H1 (cell line): Measurements from ENCODE around the gene LRRC15. TPM values are rescaled to one million over a fixed set of nuclear protein-coding genes. Genes with fewer than 3 reads are reported as not detected.

Experiments
- CTCF ChIA-PET: fragments of 300-600 bp; sonication (Branson Sonifier 250); formaldehyde crosslinking; loops from one replicate; lab custom pipeline; 2021; ENCODE audit not compliant: partially characterized antibody; lab: Charles Lee
- POLR2A ChIA-PET: fragments of 300-600 bp; sonication (Branson Sonifier 250); formaldehyde crosslinking; loops from one replicate; lab custom pipeline; 2021; ENCODE audit warnings: inconsistent platforms; ENCODE audit not compliant: partially characterized antibody; lab: Charles Lee
- DNase-seq, 2 experiments: peaks; one replicate each; pipeline versions ENCODE4 v3.0.0 to v3.0.0-alpha.2; 2010 to 2022; ENCODE audit warnings: low spot score in 2 of 2, low read depth in 1 of 2, mixed read lengths in 1 of 2
- FAIRE-seq: peaks from 2 replicates; lab custom pipeline; 2011; peaks lifted over from hg19 to GRCh38; lab: Jason Lieb, UNC
- H2AFZ ChIP-seq: 2 replicates; pipeline ENCODE4 v1.8.1; 2012; ENCODE audit warnings: low read length, inconsistent platforms
- H2AK5ac ChIP-seq: 2 replicates; pipeline ENCODE4 v1.6.1; 2013; ENCODE audit warnings: low read depth, low read length
- H2BK120ac ChIP-seq: replicated peaks from 2 replicates; pipeline ENCODE3; 2013; ENCODE audit warnings: low read depth, low read length, inconsistent platforms
- H2BK12ac ChIP-seq: 2 replicates; pipeline ENCODE4 v1.6.1; 2013; ENCODE audit warnings: low read depth, low read length
- H2BK15ac ChIP-seq: 2 replicates; pipeline ENCODE4 v1.6.1; 2013; ENCODE audit warnings: low read length
- H2BK20ac ChIP-seq: 2 replicates; pipeline ENCODE4 v1.6.1; 2013; ENCODE audit warnings: low read length
- H2BK5ac ChIP-seq: 2 replicates; pipeline ENCODE4 v1.6.1; 2013; ENCODE audit warnings: low read depth, low read length
- H3K14ac ChIP-seq: 2 replicates; pipeline ENCODE4 v1.6.1; 2013; ENCODE audit warnings: inconsistent platforms; ENCODE audit not compliant: insufficient read length
- H3K18ac ChIP-seq: 2 replicates; pipeline ENCODE4 v1.6.1; 2013; ENCODE audit warnings: low read length; ENCODE audit errors: extremely low read depth
- H3K23ac ChIP-seq: 2 replicates; pipeline ENCODE4 v1.6.1; 2013; ENCODE audit warnings: inconsistent platforms; ENCODE audit not compliant: insufficient read length
- H3K23me2 ChIP-seq: 2 replicates; pipeline ENCODE4 v1.6.1; 2013; ENCODE audit warnings: low read depth, low read length
- H3K27ac ChIP-seq: 2 replicates; pipeline ENCODE4 v1.6.1; 2011; ENCODE audit warnings: low read depth, low read length, inconsistent platforms
- H3K27me3 ChIP-seq, 4 experiments: replicated peaks in 1 of 4; 1 replicate in 1 of 4; 2 replicates in 3 of 4; pipeline versions ENCODE4 v1.6.1 to v1.8.1; 2011 to 2013; ENCODE audit warnings: low read length in 3 of 4, mild to moderate bottlenecking in 3 of 4, inconsistent platforms in 2 of 4, mixed read lengths in 2 of 4, moderate library complexity in 1 of 4; ENCODE audit not compliant: control insufficient read depth in 3 of 4, insufficient read depth in 3 of 4; ENCODE audit errors: extremely low read depth in 1 of 4
- H3K36me3 ChIP-seq, 4 experiments: 2 replicates each; pipeline versions ENCODE4 v1.6.1 to v1.8.1; 2011 to 2013; ENCODE audit warnings: mild to moderate bottlenecking in 4 of 4, low read length in 3 of 4, moderate library complexity in 2 of 4, control low read depth in 1 of 4, inconsistent platforms in 1 of 4; ENCODE audit not compliant: insufficient read depth in 4 of 4, control insufficient read depth in 2 of 4
- H3K4ac ChIP-seq: replicated peaks from 2 replicates; pipeline ENCODE3; 2013; ENCODE audit warnings: low read length, low read depth, mixed read lengths, inconsistent platforms; ENCODE audit not compliant: insufficient read length
- H3K4me1 ChIP-seq, 4 experiments: replicated peaks in 1 of 4; 1 replicate in 1 of 4; 2 replicates in 3 of 4; pipeline versions ENCODE4 v1.6.1 to v1.8.1; 2011 to 2013; ENCODE audit warnings: low read length in 3 of 4, inconsistent platforms in 2 of 4, mixed read lengths in 1 of 4; ENCODE audit not compliant: insufficient read depth in 4 of 4, control insufficient read depth in 3 of 4
- H3K4me2 ChIP-seq, 2 experiments: 2 replicates each; pipeline versions ENCODE4 v1.6.1 to v1.8.1; 2011 to 2013; ENCODE audit warnings: low read depth in 2 of 2, low read length in 2 of 2, control low read depth in 1 of 2, inconsistent platforms in 1 of 2, mild to moderate bottlenecking in 1 of 2; ENCODE audit not compliant: insufficient read depth in 1 of 2
- H3K4me3 ChIP-seq, 4 experiments: fragments of 200-600, 300-600 bp in 1 of 4; sonication (generic), shearing (Covaris generic), sonication (Bioruptor Twin) in 1 of 4; 2 replicates each; pipeline versions ENCODE4 v1.5.1 to v1.8.1; 2011 to 2016; ENCODE audit warnings: low read length in 4 of 4, low read depth in 3 of 4, control low read depth in 2 of 4, inconsistent platforms in 2 of 4, mild to moderate bottlenecking in 2 of 4, mixed read lengths in 1 of 4, moderate library complexity in 1 of 4; ENCODE audit not compliant: insufficient read depth in 2 of 4; ENCODE audit errors: extremely low read depth in 1 of 4
- H3K56ac ChIP-seq: replicated peaks from 2 replicates; pipeline ENCODE3; 2013; ENCODE audit warnings: low read depth, mild to moderate bottlenecking, mixed read lengths, low read length, inconsistent platforms; ENCODE audit not compliant: insufficient read length
- H3K79me1 ChIP-seq: 2 replicates; pipeline ENCODE4 v1.6.1; 2013; ENCODE audit warnings: low read depth, low read length, control low read depth
- H3K79me2 ChIP-seq, 2 experiments: 2 replicates each; pipeline versions ENCODE4 v1.6.1 to v1.8.1; 2012 to 2013; ENCODE audit warnings: low read length in 2 of 2, mild to moderate bottlenecking in 2 of 2, inconsistent platforms in 1 of 2; ENCODE audit not compliant: insufficient read depth in 2 of 2, control insufficient read depth in 1 of 2
- H3K9ac ChIP-seq, 4 experiments: replicated peaks in 1 of 4; 1 replicate in 1 of 4; 2 replicates in 3 of 4; pipeline versions ENCODE4 v1.6.1 to v1.8.1; 2011 to 2013; ENCODE audit warnings: low read depth in 3 of 4, low read length in 3 of 4, control low read depth in 2 of 4, mild to moderate bottlenecking in 2 of 4, moderate library complexity in 2 of 4, inconsistent platforms in 1 of 4; ENCODE audit errors: extremely low read depth in 1 of 4
- H3K9me3 ChIP-seq, 2 experiments: 2 replicates each; pipeline versions ENCODE4 v1.6.1 to v1.8.1; 2012 to 2013; ENCODE audit warnings: mild to moderate bottlenecking in 2 of 2, moderate library complexity in 2 of 2, control low read depth in 1 of 2, inconsistent platforms in 1 of 2, low read depth in 1 of 2, low read length in 1 of 2, mixed read lengths in 1 of 2; ENCODE audit not compliant: insufficient read depth in 2 of 2
- H4K20me1 ChIP-seq, 2 experiments: replicated peaks in 1 of 2; 2 replicates each; pipeline versions ENCODE3 to v1.8.1; 2011 to 2013; ENCODE audit warnings: inconsistent platforms in 2 of 2, low read length in 2 of 2, mild to moderate bottlenecking in 1 of 2; ENCODE audit not compliant: insufficient read depth in 2 of 2, control insufficient read depth in 1 of 2
- H4K5ac ChIP-seq: 2 replicates; pipeline ENCODE4 v1.6.1; 2013; ENCODE audit warnings: low read length, low read depth, mixed read lengths, inconsistent platforms; ENCODE audit not compliant: insufficient read length
- H4K8ac ChIP-seq: 2 replicates; pipeline ENCODE4 v1.8.0; 2013; ENCODE audit warnings: mild to moderate bottlenecking, moderate library complexity, low read length, inconsistent platforms; ENCODE audit not compliant: insufficient read depth; ENCODE audit errors: extremely low read depth
- H4K91ac ChIP-seq: replicated peaks from 2 replicates; pipeline ENCODE3; 2013; ENCODE audit warnings: low read length, mixed read lengths, inconsistent platforms; ENCODE audit not compliant: insufficient read length
- CEBPB ChIP-seq: IDR thresholded peaks from 2 replicates; pipeline ENCODE4 v1.6.1; 2012; ENCODE audit warnings: low read depth, low read length
- JUN ChIP-seq: IDR thresholded peaks from 2 replicates; pipeline ENCODE4 v1.6.1; 2011; ENCODE audit warnings: low read depth, mild to moderate bottlenecking, improper control_type of control experiment, low read length
- PHF8 ChIP-seq: fragments of 200-600 bp; sonication (generic); conservative IDR thresholded peaks from 2 replicates; pipeline ENCODE4 v1.7.1; 2012; ENCODE audit warnings: low read depth, mild to moderate bottlenecking, inconsistent platforms, low read length, moderate library complexity
- RNF2 ChIP-seq: fragments of 200-900, 300-1000 bp; sonication (generic); IDR thresholded peaks from 2 replicates; pipeline ENCODE4 v1.7.1; 2016; ENCODE audit warnings: borderline replicate concordance, low read depth, mild to moderate bottlenecking, antibody characterized with exemption, low read length; ENCODE audit not compliant: poor library complexity, severe bottlenecking; ENCODE audit errors: missing control alignments
- SIN3A ChIP-seq, 2 experiments: IDR thresholded peaks in 1 of 2; conservative IDR thresholded peaks in 1 of 2; 2 replicates each; pipeline ENCODE4 v1.6.1; 2011 to 2012; ENCODE audit warnings: low read length in 2 of 2, improper control_type of control experiment in 1 of 2, low read depth in 1 of 2, mild to moderate bottlenecking in 1 of 2
- SIX5 ChIP-seq: IDR thresholded peaks from 2 replicates; pipeline ENCODE4 v1.6.1; 2011; ENCODE audit warnings: mild to moderate bottlenecking, low read depth, low read length
- SRF ChIP-seq: IDR thresholded peaks from 2 replicates; pipeline ENCODE4 v1.6.1; 2011; ENCODE audit warnings: mild to moderate bottlenecking, low read depth, low read length, moderate library complexity
- TAF1 ChIP-seq: IDR thresholded peaks from 2 replicates; pipeline ENCODE4 v1.6.1; 2011; ENCODE audit warnings: mild to moderate bottlenecking, low read depth, low read length
- TBP ChIP-seq: IDR thresholded peaks from 2 replicates; pipeline ENCODE4 v1.6.1; 2011; ENCODE audit warnings: low read depth, low read length, improper control_type of control experiment
- WGBS, 2 experiments: shearing (Covaris generic) in 1 of 2; methylation state at CpG; one replicate each; pipeline versions ENCODE4 v1.1.6 to v1.1.7; 2013 to 2015; ENCODE audit warnings: low lambda C conversion rate in 2 of 2, mixed read lengths in 2 of 2, inconsistent platforms in 1 of 2, low coverage in 1 of 2, missing lambda C conversion rate in 1 of 2; ENCODE audit not compliant: insufficient replicate concordance in 2 of 2, insufficient coverage in 1 of 2, insufficient read length in 1 of 2; ENCODE audit errors: extremely low coverage in 1 of 2, missing lambda C conversion rate in 1 of 2; 5-methylcytosine and 5-hydroxymethylcytosine counted together
- long read RNA-seq, 2 experiments: library from RNA in 1 of 2; library from capped mRNA in 1 of 2; stranded (forward); transcript quantifications; one replicate each; pipeline ENCODE4 v2.0.0, GENCODE V29; 2021; ENCODE audit warnings: inconsistent platforms in 1 of 2
- polyA minus RNA-seq, 3 experiments: library from RNA; depleted of rRNA, polyadenylated mRNA; stranded (reverse); fragments of >200 nt; gene quantifications; 1 replicate in 2 of 3; 2 replicates in 1 of 3; pipeline ENCODE4 v1.2.3, GENCODE V29; 2011
- polyA plus RNA-seq, 7 experiments: library from polyadenylated mRNA; depleted of rRNA in 3 of 7; stranded (reverse) in 5 of 7; unstranded in 2 of 7; fragments of >200 nt in 5 of 7; fragments of 200-250 nt in 2 of 7; gene quantifications; 1 replicate in 5 of 7; 2 replicates in 1 of 7; 4 replicates in 1 of 7; pipeline versions ENCODE4 v1.2.1 to v1.2.3, GENCODE V29; 2011 to 2013; ENCODE audit warnings: missing spikeins in 2 of 7, mixed read lengths in 2 of 7
- total RNA-seq: library from RNA; stranded (reverse); fragmentation: NEBNext Ultra II Directional; extraction: Animal tissue kit (Norgen Biotek cat#: 25700); gene quantifications from 2 replicates; pipeline ENCODE4 v1.2.1, GENCODE V29; 2021

The LRRC15 gene
- total RNA-seq: 0.37 and 0.40 TPM in 2 replicates
- polyA plus RNA-seq (2011; rRNA removed): 0.15 and 0.17 TPM in 2 replicates
- 0.08 TPM for polyA plus RNA-seq (2011; cell fraction: cytosol; rRNA removed)
- 0.19 TPM for polyA plus RNA-seq (2011; cell fraction: nucleus; rRNA removed)
- 0.11 to 0.16 TPM (median 0.16 TPM) in 3 of 4 replicates, not detected in the other for polyA plus RNA-seq (2012, experiment 1 of 2)
- 0.07 TPM for polyA plus RNA-seq (2012, experiment 2 of 2)
- polyA plus RNA-seq (2013, experiment 1 of 2): 0.34 TPM
- 0.42 TPM for polyA plus RNA-seq (2013, experiment 2 of 2)
- polyA minus RNA-seq (2011; rRNA and poly(A)+ RNA removed): 0.17 and 0.32 TPM in 2 replicates
- not detected for polyA minus RNA-seq (2011; cell fraction: cytosol; rRNA and poly(A)+ RNA removed)
- polyA minus RNA-seq (2011; cell fraction: nucleus; rRNA and poly(A)+ RNA removed): 0.10 TPM
- long read RNA-seq, experiment 1: 0 reads
- long read RNA-seq, experiment 2: 0 reads

- Histone ChIP-seq H4K91ac (peak within 1 kb of the TSS; percentile 33), H3K4me1 (peaks cover 3 to 20% (median 10%) of the 10 kb centered on the region in 4 experiments), H2AK5ac (peak within 1 kb of the TSS; percentile 60; the same call in 1 of the 2 replicates), H3K4ac (no peak within 1 kb of the TSS), H2BK15ac (peak within 1 kb of the TSS; percentile 92; the same call in 1 of the 2 replicates), H3K36me3 (no peaks in the 10 kb centered on the region), H3K27ac (no peak within 1 kb of the TSS), H3K23me2 (peaks cover 2% of the 10 kb centered on the region; the same call in 1 of the 2 replicates), H3K56ac (no peak within 1 kb of the TSS), H4K8ac (peak within 1 kb of the TSS; percentile 64; the same call in 1 of the 2 replicates), H3K27me3 (peaks cover 0 to 10% (median 2%) of the 10 kb centered on the region in 4 experiments; a peak in 4 of 7 replicates), H3K79me1 (no peaks in the 10 kb centered on the region), H2BK12ac (peak within 1 kb of the TSS; percentile 43; the same call in 1 of the 2 replicates), H3K9me3 (no peaks in the 10 kb centered on the region), H2AFZ (0 out of 2 replicates have a peak within 1 kb of the TSS, but pooled peaks have one; percentile 2), H3K79me2 (no peaks in the 10 kb centered on the region), H3K4me3 (peak within 1 kb of the TSS; percentile 6 to 40 (median 22); a peak in 5 of 8 replicates), H4K5ac (no peak within 1 kb of the TSS), H2BK5ac (no peak within 1 kb of the TSS), H3K9ac (no peak within 1 kb of the TSS; a peak in 2 of 7 replicates), H2BK120ac (no peak within 1 kb of the TSS), H4K20me1 (no peaks in the 10 kb centered on the region), H3K23ac (no peak within 1 kb of the TSS), H3K14ac (no peak within 1 kb of the TSS), H3K4me2 (peak within 1 kb of the TSS; percentile 56 to 60), H2BK20ac (peak within 1 kb of the TSS; percentile 80; the same call in 1 of the 2 replicates), H3K18ac (0 out of 2 replicates have a peak within 1 kb of the TSS, but pooled peaks have one; percentile 72)
- 36% methylated on average over 21 of the region's 21 CpGs; no CpG with 5 or more reads in 1 of the 2 experiments for WGBS, 2 experiments
- POLR2A ChIA-PET: interaction anchor here (1.7 to 2.5 kb wide), 2 partner anchors 13 to 14 kb away, joined by 3 to 8 read pairs; no protein-coding TSS in a partner anchor
- DNase-seq (no peak), FAIRE-seq (no peak)
- CTCF ChIA-PET: interaction anchor here (0.6 to 18.9 kb wide), 9 partner anchors 11 to 41 kb away, joined by 3 to 344 read pairs (median 3); no protein-coding TSS in a partner anchor
- TF ChIP-seq TAF1 (no peak), RNF2 (no peak), JUN (no peak), PHF8 (no peak), TBP (no peak), CEBPB (no peak), SIN3A (conservative IDR thresholded peaks at IDR 0.05 in 1 of 2, IDR thresholded peaks at IDR 0.05 in 1 of 2; ENCODE audit: low read depth in 1 of 2, low read length in 2 of 2) (no peak), SRF (no peak), SIX5 (no peak)
Observed at GRCh38 chr3:194369522-194370279, at the start of gene LRRC15. Gene LRRC15, minus strand, starts transcription at chr3:194369743. Its CDS starts 8,700 bp downstream, at chr3:194361043.
